GM18517 (cell line): Measurements from ENCODE around the gene TMA7.
"Not testable (repeated sequence)": the region's sequence is repeated elsewhere in the genome, so short reads cannot be mapped to it uniquely, and the experiment has no call there.

Experiments used
- ATAC-seq: cut with Tn5 transposase; IDR thresholded peaks from one replicate; pipeline ENCODE4 v1.9.1; 2021; ENCODE audit warnings: mild to moderate bottlenecking, moderate library complexity; ENCODE audit not compliant: unreplicated experiment

Gene TMA7

GRCh38 chr3:48466386-48467109, 26.5 kb downstream of the TMA7 start:
- no peak for ATAC-seq

DNA sequence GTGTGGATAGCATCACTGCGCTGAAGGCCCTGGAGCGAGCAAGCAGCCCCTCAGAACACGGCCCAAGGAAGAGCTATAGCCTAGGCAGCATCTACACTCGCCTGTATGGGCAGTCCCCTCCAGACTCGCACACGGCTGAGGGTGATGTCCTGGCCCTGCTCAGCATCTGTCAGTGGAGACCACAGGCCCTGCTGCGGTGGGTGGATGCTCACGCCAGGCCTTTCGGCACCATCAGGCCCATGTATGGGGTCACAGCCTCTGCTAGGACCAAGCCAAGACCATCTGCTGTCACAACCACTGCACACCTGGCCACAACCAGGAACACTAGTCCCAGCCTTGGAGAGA, 27.0 kb downstream of the TMA7 start:
- ATAC-seq, result no peak

- no peak for ATAC-seq
Measured at GRCh38 chr3:48467473-48468267, 27.6 kb downstream of the TMA7 start.

- ATAC-seq, result no peak
Measured at GRCh38 chr3:48468329-48468731, 28.3 kb downstream of the TMA7 start.

DNA sequence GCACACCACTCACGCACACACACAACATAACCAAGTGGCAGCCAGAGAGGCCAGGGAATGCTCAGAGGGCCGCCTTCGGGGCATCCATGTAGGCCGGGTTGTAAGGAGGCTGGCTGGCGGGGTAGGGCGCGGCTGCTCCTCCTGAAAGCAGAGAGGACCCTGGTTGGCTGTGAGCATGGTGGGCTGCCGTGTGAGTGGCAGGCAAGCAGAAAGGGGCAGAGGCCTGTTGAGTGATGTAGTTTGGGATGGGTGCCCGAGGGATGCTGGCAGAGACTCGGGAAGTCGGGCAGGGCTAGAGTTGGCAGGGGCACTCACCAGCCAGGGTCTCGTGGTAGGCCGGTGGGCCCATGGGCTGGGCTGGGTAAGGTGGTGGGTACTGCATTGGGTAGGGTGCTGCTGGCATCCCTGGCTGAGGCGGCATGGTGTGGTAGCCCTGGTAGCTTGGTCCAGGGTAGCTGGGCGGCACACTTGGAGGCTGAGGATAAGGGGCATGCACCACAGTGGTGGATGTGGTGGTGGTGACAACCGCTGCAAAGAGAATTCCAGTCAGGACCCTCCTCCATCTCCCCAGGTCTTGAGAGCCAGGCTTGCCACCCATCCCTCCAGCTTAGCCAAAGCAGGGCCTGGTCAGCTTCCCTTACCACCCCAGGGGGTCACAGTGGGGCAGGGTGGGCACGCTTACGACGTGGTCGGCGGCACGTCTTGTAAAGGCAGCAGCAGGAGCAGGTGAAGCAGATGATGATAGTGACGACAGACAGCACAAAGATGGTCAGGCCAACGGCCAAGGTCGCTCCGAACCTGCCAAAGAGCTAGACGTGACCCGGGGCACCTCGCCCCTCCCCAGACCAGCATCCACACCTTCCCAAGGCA, 29.2 kb downstream of the TMA7 start:
- no peak for ATAC-seq

DNA sequence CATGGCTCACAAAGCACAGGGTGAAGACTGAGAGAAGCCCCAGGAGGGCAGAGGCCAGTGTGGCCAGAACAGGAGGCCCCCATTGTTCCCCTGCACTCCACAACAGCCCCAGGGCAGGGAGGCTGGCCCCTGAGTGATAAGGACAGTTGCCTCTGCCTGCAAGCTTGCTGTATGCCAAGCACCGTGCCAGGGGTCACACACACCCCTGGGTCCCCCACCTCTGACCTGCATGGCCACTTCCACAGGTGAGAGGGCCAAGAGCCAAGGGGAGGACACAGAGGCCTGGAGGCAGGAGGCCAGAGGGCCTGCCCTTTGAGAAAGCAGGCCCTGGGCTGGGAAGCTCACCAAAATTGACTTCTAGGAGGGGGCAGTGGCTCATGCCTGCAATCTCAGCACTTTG, 30.2 kb downstream of the TMA7 start:
- ATAC-seq, result no peak

- ATAC-seq, result no peak
Measured at GRCh38 chr3:48472673-48472922, 32.5 kb downstream of the TMA7 start.

DNA sequence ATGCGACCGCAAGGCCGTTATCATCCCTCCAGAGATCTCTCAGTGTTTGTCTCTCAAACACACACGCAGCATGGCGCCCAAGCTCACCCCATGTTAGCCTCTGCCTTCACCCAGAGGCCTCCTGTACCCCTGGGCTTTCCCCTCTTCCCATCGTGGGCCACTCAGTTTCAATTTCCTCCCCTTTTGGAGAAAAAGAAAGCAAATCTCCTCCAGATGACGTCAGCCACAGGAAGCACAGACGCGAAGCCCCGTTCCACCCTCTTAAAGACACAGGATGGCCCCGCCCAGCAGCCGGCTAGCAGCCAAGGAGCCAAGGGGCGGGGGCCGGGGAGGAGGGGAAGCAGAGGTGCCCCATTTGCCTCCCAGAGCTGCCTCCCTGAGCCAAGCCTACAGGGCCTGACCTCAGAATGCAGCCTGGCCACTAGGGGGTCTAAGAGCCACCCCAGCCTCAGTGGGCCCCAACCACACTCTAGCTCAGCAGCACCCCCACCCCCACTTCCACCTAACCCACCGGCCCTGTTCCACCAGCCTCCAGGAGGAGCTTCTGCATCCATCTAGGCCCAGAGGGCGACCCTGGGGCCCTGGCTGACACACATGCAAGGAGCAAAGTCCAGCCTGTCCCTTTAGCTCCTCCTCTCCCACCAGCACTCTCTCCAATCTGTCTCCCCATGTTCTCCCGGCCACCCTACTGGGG, 33.0 kb downstream of the TMA7 start:
- ATAC-seq, result peak; percentile 88

GRCh38 chr3:48473617-48473952, 33.5 kb downstream of the TMA7 start:
- ATAC-seq, result no peak

- not testable (repeated sequence) for ATAC-seq
Measured at GRCh38 chr3:48474031-48474430, 34.0 kb downstream of the TMA7 start.

DNA sequence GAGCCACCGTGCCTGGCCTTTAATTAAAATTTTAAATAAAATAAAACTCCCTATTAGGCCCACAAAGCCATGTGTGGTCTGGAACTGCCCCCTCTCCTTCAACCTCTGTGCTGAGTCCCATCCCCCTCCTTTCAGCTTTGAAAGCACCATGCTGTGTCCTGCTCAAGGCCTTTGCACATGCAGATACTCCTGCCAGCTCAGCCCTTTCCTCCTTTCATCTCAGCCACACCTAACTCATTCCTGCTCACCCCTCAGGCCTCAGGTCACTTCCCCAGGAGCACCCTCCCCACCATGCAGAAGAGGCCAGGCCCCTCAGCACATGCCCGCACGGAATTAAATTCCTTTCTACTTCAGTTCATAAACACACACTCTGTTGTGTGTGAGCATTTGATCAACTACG, 34.6 kb downstream of the TMA7 start:
- no peak for ATAC-seq

GRCh38 chr3:48475188-48475587, 35.1 kb downstream of the TMA7 start:
- no peak for ATAC-seq

- no peak for ATAC-seq
Measured at GRCh38 chr3:48476426-48477053, 36.5 kb downstream of the TMA7 start.

DNA sequence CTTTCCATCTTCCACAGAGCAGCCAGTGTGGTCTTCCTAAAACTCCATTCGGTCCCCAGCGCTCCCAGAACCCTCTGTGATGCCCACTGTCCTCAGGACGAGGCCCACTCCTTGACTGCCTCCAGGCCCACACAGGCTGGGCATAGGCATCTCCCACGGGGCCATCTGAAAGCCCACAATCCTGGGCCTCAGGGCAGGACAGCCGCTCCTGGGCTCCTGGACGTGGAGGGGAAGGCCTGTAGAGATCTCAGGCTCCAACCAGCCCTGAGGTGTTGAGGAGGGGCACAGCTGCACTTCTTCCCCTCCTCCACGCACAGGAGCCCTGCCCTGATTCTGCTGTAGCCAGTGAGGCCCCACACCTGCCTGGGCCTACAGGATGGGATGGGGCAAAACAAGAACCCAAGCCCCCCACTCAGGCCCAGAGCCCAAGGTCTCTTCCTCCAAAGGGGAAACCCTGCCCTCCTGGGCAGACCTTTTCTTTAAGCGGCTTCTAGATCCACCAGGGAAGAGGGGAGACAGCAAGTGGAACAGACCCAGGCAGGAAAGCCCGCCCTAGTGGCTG, 38.0 kb downstream of the TMA7 start:
- ATAC-seq, result no peak

GRCh38 chr3:48478626-48479555, 38.8 kb downstream of the TMA7 start:
- no peak for ATAC-seq

- not testable (repeated sequence) for ATAC-seq
Measured at GRCh38 chr3:48480891-48481290, 40.8 kb downstream of the TMA7 start.

DNA sequence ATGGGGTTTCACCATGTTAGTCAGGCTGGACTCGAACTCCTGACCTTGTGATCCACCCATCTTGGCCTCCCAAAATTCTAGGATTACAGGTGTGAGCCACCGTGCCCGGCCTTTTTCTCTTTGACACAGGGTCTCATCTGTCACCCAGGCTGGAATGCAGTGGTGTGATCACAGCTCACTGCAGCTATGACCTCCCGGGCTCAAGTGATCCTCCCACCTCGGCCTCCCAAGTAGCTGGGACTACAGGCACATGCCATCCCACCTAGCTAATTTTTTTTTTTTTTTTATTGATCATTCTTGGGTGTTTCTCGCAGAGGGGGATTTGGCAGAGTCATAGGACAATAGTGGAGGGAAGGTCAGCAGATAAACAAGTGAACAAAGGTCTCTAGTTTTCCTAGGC, 42.8 kb downstream of the TMA7 start:
- not testable (repeated sequence) for ATAC-seq

- ATAC-seq, result no peak
Measured at GRCh38 chr3:48486952-48487351, 46.9 kb downstream of the TMA7 start.

- ATAC-seq, result no peak
Measured at GRCh38 chr3:48492461-48493202, 52.6 kb downstream of the TMA7 start.
